GM20000 (cell line): ENCODE data around the gene SMPDL3A.

Experiments used
- DNase-seq: peaks from one replicate; pipeline ENCODE4 v3.0.0; 2012; ENCODE audit warnings: low spot score
- TF ChIP-seq, protein P1 (sequence below): IDR thresholded peaks from 2 replicates; pipeline ENCODE4 v1.5.1; 2012; ENCODE audit warnings: mild to moderate bottlenecking, control low read depth; ENCODE audit errors: extremely low read depth, missing control alignments

SMPDL3A gene

DNA sequence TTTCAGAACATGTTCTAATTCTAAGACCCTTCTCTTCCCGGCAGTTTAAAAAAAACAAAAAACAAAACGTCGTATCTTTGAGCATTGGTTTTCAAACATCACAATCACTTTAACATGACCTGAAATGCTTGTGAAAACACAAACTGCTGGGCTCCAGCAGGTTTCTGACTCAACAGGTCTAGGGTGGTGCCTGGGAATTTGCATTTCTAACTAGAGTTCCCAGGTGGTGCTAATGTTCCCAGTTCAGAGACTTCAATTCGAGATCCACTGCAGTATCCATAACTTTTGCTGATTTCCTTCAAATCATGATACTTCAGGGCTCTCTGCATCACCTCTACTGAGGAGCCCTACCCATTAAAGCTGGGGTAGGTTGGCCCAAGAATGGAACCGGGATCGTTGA lies 850 bp upstream of the SMPDL3A start:
- TF ChIP-seq, protein P1, sequence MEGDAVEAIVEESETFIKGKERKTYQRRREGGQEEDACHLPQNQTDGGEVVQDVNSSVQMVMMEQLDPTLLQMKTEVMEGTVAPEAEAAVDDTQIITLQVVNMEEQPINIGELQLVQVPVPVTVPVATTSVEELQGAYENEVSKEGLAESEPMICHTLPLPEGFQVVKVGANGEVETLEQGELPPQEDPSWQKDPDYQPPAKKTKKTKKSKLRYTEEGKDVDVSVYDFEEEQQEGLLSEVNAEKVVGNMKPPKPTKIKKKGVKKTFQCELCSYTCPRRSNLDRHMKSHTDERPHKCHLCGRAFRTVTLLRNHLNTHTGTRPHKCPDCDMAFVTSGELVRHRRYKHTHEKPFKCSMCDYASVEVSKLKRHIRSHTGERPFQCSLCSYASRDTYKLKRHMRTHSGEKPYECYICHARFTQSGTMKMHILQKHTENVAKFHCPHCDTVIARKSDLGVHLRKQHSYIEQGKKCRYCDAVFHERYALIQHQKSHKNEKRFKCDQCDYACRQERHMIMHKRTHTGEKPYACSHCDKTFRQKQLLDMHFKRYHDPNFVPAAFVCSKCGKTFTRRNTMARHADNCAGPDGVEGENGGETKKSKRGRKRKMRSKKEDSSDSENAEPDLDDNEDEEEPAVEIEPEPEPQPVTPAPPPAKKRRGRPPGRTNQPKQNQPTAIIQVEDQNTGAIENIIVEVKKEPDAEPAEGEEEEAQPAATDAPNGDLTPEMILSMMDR, result no peak
- no peak for DNase-seq

DNA sequence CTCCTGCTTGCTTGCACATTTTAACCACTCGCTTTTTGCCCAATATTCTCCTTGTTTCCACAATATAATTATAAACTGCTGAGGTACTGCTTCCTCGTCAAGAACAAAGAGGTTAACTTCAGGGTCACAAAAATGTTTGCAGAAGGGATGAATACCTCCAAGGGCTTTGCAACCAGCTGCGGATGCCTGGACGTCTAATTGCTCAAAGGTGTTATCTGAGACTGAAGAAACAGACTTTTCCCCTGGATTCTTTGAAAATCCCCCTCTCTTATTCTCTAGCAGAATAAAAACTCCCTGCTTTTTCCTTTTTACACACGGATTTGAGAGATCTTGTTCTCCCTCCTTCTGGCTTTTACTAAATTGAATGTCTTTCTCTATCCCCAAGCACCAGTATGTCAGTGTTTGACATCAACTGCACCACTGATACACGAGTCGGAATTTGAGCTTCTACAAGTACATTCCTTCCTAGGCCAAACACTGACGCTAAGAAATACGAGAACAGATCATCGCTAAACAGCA lies 336 bp upstream of the SMPDL3A start:
- DNase-seq, result no peak
- TF ChIP-seq, protein P1, result no peak

DNA sequence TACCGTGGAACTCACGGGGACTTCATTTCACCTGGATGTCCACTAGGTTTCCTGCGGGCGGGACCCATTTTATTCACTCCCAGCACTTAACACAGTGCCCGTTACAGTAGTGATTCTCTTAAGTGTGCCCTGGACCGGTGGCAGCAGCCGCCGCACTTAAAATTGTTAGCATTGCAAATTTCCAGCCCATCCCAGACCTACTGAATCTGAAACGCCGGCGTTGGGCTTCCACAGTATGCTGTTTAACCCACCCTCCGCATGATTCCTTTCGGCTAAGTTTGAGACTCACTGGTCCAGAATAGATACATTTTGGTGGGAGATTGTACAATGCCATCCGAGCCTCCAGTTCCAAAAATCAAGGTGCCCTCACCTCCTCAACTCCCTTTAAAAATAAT lies 967 bp downstream of the SMPDL3A start:
- peak; percentile 11 for DNase-seq
- TF ChIP-seq, protein P1, result no peak

DNA sequence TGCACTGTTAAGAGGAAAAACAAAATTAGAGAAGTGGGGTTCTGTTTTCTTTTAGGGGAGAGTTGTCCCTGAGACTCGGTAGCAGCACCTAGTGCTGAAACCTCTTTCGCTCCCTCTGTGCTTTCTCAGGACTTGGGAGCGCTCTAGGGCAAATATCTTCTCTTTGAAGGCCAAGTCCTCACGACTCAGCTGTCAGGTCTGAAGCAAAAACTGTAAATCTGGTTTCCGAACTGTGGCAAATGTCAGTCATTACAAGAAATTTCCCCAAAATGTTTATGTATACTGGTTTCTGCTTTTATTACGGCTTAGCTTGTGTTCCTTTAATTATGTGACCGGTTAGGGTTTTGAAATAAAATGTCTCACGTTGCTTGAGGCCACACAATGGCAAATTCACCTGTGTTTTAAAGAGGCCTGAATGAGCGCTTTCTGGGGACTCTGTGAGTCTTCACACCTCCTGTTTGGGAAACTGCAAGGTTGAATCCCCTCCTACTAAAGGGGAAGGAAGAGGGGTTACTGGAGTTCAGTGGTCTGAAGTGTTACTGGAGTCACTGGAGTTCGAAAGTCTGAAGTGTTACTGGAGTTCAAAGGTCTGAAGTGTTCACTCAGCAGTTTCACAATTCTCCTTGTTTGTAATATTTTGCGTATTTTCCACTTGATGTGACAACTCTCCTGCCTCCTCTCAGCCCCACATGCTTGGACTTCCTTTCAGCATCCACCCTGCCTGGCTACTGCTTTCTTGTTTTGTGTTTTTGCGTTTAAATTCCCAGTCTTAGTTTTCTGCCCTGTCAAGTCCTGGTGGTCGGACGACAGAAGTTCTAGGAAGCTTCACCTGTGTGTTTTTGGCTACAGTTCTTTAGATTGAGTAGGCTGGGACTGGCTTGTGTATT lies 1.6 kb downstream of the SMPDL3A start:
- TF ChIP-seq, protein P1, result no peak
- peak; percentile 19 for DNase-seq

DNA sequence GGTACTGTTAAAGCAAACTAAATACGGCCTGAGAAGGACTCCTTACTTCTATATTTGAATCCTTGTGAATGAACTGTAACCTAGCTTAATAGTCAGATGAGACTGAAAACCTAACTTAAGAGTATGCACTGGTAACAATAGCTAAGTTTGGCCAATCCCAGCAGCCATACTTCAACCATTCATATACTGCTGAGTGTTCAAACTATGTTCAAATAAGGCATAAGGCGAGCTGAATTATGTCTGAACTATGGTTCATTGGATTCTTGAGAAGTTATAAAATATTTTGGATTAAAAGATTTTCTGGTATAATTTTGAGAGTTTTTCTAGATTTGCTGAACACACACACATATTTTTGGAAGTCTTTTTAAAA lies 2.2 kb downstream of the SMPDL3A start:
- TF ChIP-seq, protein P1, result no peak
- DNase-seq, result no peak

DNA sequence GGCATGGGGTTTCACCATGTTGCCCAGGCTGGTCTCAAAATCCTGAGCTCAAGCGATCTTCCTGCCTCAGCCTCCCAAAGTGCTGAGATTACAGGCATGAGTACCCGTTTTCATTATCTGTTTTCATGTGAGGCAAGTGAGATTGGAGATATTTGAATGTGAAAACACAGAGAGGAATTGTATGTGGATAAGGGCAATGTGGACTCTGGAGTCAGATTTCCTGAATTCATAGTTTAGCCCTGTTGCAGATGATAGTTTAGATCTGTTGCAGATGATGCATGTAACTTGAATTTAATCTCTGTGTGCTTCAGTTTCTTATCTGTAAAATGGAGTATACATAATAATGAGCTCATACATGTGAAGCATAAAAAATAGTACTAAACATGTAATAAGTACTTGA lies 3.7 kb downstream of the SMPDL3A start:
- DNase-seq, result no peak
- TF ChIP-seq, protein P1, result no peak

DNA sequence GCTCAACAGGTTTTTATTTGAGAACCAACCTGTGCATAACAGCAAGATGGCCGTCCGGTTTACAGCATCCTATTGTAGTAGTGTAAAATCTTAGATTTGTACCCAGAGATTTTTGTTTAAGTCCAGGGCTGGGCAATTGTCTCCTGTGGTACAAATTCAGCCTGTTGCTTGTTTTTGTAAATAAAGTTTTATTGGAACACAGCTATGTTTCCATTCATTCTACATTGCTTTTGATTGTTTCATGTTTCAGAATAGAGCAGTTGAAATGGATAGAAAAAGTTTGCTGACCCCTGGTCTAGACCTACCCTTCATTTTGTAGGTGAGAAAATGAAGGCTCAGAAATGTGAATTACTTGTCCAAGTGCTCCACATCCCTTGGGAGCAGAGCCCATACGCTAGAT lies 8.5 kb downstream of the SMPDL3A start:
- TF ChIP-seq, protein P1, result no peak
- DNase-seq, result no peak
